NCI-H1417 (cell line): ENCODE measurements around the gene TBX15.
A peak's percentile ranks its signal among the peaks of the same experiment; 100 is the strongest.

Experiments
- DNase-seq, 3 experiments: peaks; one replicate each; lab custom pipeline; 2025; lab: John Stamatoyannopoulos, UW

Gene TBX15

DNA sequence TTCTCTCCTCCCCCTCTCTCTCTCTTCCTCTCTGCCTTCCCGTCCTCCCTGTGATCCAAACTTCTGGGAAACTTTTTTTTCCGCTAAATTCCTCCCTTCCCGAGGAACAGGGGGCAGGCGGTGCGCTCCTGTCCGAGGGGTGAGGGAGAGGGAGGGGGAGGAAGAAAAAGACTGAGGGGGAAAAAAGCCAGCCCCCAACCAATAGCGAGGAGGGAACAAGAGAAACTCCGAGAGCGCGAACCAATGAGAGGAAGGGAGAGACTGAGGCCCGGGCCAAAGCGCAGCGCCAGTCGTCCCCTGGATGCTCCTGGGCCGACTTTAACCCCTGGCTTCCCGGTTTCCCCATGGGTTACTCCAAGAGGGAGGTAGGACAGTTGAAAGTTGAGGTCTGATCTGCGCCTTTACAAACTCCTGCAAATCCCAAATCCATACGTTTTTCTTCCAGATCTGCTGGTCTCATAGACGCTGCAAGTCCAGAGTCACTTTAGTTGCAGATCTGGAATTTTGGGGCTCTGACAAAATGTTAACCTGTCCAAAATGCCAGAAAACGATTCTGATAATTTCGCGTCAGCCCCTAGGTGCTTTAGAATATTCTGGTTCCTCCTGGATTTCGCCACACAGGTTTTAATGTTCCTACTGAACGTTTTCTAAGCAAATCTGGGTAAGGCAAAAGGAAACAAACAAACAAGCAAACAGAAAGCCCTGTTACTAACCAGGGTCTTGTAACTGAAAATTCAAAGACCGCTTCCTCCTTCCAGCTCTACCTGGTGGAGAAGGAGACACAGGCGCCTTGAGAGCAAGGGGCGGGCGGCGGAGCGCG is at the start of gene TBX15:
TSS of gene TBX15 (minus strand) at position 158 of the 820 bp plus-strand sequence. CDS start 548 bp downstream, outside the sequence.
- no peak for DNase-seq

DNA sequence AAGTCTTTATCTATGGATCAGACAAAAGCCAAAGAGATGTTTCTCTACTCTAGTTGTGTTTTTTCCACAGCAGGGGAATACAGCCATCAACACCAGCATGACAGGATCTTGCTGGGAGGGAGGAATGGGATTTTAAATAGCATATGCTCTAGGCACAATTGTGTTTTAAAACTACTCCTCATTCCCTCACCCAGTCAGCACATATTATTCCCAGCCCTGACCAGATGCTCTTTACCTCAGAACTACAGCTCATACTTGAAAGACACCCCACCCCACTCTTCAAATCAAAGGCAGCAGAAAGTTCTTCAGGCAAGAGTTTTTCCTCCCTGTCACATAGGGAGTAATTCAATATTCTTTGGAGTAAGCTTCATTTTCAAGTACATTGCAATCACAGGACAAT is 46.2 kb upstream of the TBX15 start:
- DNase-seq: no peak

DNA sequence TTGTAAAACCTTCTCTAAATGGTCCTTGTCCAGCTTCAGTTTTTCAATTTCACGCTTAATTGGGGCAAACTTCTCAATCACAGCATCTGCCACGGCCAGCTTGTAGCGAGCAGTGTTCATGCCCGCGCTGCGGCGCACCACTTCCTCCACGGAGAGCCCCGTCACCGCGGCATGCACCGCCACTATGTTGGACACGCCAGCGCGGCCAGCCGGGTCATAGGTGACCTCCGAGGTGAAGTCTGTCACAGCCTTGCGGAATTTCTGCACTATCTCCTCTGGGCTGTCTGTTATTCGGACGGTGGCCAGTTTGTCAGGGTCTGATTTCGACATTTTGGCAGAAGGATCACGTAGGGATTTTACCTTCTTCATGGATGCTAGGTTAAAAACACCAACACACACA is 44.8 kb upstream of the TBX15 start:
- no peak for DNase-seq

GRCh38 chr1:119027759-119028158 is 39.6 kb upstream of the TBX15 start:
- DNase-seq: no peak

- DNase-seq: no peak
Measured at GRCh38 chr1:119026956-119027355, 38.8 kb upstream of the TBX15 start.

- DNase-seq: no peak
Measured at GRCh38 chr1:119015547-119015946, 27.4 kb upstream of the TBX15 start.

DNA sequence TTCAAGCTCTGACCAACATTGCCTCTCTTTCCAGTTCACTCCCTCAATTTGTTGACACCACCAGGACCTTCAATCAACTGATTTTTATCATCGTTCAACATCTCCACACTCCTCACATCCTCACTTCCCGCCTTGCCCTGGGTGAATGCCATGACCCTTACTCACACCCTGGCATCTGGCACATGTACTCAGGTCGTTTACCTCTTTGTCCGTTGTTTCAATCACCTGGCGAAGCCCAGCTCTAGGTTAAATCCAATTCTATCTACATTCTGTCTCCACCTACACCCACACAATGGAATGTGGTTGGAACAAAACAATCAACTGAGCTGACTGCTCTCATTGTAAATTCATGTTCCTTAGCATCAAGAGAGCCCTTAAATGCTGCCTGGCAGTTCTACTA is 24.2 kb upstream of the TBX15 start:
- no peak for DNase-seq

- no peak for DNase-seq
Measured at GRCh38 chr1:119011706-119012105, 23.6 kb upstream of the TBX15 start.

DNA sequence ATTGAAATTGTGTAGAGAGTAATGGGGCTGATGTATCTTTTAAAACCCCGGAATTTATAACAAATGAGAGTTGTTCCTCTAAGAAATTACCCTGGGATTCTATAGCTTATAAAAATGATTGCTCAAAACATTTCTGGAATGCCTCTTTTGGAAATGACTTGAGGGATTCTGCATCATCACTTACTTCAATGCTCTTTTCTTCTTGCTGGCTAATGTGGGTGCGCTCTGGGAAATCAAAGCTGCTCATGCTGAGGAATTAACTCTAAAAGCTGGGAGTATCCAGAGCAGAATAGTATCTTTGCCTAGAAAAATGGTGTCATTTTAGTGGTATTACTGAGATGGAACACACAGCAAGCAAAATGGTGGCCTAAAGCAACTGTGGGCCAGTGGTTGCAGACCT is 23.0 kb upstream of the TBX15 start:
- no peak for DNase-seq

DNA sequence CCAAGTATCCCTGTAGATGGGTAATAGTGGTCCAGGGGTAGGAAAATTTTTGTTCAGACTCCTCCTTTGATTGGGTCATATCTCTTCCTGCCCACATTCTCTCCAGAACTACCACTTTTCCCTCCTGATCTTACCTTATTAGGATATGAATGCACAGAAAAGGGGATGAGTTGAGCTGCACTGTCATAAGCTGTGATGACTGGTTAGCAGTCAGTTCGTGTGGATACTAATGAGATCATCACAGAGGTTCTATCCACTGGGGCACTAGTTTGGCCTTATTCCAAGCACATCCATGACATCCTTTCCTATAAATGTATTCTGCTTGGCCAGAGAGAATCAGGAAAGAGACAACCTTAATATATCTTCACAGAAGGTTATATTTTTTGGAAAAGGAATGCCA is 22.1 kb upstream of the TBX15 start:
- no peak for DNase-seq

DNA sequence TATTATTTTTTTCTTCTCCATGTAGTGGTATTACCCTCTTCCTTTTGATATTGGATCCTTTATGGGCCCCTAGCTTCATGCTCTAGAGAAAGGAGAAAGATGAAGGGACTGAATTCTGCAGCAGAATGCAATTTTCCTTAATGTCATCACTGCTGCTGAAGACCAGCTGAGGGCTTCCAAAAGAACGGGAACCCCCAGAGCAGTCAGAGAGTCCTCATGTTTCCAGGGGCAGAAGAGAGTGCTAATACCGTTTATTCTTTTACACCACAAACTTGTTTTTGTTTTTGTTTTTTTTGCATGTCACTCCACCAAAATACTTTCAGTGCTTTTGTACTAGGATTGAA is 21.1 kb upstream of the TBX15 start:
- no peak for DNase-seq

DNA sequence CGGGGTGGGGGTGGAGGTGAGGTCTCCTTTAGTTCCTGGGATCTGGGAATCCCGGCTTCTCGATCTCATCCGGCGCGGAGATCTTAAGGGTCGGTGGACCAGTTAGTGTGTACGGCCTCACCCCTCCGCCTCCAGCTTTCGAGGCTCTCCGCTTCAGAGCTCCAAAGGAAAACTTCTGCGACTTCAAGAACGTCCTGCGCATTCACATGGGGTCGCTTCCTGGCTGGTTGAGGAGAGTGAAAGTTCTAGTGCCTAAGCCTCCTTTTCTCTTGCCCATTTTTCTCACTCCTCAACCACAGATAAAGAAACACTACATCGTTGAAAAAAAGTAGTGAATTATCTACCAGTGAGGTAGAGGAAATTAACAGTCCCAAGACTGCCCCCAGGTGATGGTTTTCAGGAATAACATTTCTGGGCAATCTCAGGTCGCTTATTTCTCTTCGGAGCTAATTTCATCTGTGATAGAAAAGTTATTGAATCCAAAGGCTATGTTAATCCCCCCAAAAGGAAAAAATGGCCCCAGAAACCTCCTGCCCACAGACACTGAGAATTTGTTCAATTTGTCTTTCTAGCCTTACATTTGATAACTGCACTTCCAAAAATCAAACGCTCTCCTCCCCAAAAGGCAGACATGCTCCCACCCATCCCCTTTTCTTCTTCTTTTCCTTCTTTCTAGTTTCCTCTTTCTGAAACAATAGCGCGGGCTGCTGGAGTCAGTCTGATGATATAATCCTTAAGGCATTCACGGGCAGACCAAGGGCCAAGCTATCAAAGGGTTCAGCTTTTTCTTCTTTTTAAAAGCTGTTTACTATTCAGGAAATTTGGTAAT is 20.6 kb upstream of the TBX15 start:
- DNase-seq: peak; percentile 1 to 60 (median 49)

- no peak for DNase-seq
Measured at GRCh38 chr1:119007670-119008482, 19.7 kb upstream of the TBX15 start.

DNA sequence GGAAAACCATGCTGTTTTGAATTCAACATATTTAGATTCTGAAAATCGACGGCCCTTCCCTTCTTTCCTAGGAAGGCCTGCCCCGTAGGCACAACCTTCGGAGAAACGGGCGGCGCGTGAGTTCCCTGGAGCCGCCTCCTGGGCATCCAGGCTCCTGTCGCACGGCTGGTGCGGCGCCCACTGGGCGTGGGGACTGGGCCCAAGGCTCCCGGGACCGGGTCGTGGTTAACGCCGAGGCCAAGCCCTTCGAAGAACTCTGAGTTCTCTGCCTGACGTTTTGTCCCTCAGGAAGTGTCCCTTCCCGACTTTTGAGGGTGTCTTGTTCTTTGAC is 19.2 kb upstream of the TBX15 start:
- no peak for DNase-seq

DNA sequence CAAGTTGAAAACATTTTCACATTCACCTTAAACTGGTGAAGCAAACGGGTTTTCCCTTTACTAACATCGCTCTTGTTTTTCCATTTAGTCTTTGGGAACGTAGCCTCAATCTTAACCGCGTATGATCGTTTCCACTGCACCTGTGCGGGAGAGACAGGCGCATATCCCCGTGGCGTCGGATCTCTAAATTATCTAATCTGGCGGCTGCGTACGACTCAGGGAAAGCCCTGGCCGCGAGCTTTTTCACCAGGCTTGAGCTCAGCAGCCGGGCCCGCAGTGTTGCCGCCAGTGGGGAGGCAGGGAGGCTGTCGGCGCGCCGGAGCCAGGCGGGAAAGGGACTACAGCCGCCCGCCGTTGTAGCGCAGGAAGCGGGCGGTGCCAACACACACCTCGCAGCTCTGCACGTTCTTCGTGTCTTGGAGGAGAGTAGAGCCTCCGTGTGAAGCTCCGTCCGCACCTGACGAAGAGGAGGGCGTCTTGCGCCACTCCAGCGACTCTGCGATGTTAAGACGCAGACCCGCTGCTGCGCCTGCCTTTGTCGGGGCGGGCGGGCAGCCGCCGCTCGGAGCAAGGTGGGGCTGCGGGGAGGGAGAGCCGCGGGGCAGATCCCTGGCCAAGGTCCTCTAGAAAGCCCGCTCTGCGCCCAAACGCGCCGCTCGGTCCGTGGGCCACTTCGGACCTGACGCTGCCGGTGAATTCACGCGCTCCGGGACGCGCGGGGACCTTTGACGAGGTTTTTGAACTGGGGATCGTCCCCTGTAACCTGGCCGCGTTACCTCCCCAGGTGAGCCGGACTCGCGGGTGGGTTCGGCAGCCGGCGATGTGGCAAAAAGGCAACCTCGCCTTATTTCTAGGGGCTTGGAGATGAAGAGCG is 18.5 kb upstream of the TBX15 start:
- no peak for DNase-seq

GRCh38 chr1:119005724-119006405 is 17.7 kb upstream of the TBX15 start:
- no peak for DNase-seq

- no peak for DNase-seq
Measured at GRCh38 chr1:119004781-119005180, 16.6 kb upstream of the TBX15 start.

DNA sequence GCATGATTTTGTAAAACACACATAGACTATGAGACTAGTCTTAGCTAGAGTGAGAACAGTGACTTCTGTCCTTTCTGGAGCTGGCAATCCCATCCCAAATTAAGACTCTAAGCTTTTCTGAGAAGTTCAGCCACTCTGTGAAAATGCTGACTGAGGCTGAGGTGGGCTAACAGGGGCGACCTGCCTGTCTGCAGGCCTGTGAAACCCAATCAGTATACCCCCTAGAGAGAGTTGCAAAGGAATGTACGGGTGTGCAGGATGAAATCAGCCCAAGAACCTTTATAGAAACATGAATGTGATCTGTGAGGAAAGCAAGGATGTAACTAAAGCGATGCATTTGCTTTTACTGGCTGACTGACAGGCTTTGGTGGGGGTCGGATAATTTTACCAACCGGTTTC is 16.0 kb upstream of the TBX15 start:
- no peak for DNase-seq

GRCh38 chr1:119003413-119004128 is 15.4 kb upstream of the TBX15 start:
- no peak for DNase-seq

DNA sequence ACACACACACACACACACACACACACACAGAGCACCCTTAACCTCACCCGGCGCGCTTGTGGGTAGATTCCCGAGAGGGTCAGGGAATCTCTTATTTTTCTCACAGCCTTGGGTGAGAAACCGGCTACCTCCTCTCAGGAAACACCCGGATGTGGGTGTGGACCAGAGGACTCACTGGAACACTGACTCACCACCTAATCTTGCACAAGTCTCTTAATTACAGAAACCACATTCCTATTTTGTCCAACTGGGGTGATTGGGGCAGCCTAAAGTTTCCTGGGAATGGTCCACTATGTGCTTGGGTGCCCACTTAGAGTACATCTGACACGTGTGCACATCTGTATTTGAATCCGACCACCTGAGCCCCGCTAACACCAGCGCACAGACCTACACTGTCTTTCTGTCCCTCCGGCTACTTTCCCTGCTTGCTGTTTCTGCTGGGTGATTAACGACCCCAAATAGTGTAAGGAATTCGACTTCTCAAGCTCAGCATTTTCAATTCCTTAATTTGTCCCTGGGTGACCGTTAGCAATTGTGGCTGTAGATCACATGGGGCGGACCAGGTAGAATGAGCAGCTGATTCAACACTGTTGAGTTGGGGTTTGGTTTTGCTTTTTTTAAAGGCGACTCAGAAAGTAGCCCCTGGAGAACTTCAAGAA is 14.0 kb upstream of the TBX15 start:
- no peak for DNase-seq
